SK-N-SH (cell line): ENCODE measurements around the gene SHISA5. TPM values are rescaled to one million over a fixed set of nuclear protein-coding genes. Genes with fewer than 3 reads are reported as not detected.

ENCODE experiments used
- CTCF ChIA-PET: fragments of 300-600, 350-600 bp; formaldehyde crosslinking; extraction: SDS; loops from one replicate; lab custom pipeline; 2021; lab: Yijun Ruan, JAX
- POLR2A ChIA-PET: fragments of 350-600 bp; sonication (Branson Sonifier 250); formaldehyde crosslinking; extraction: SDS; loops from one replicate; lab custom pipeline; 2020; ENCODE audit warnings: antibody characterized with exemption, inconsistent platforms; lab: Yijun Ruan, JAX
- DNase-seq: peaks from one replicate; pipeline ENCODE4 v3.0.0; 2012
- H2AFZ ChIP-seq: fragments of 200-600 bp; sonication (generic); 2 replicates; pipeline ENCODE4 v1.8.1; 2016; ENCODE audit warnings: antibody characterized with exemption, mild to moderate bottlenecking, low read depth
- H3F3A ChIP-seq: fragments of 200-600 bp; sonication (generic); replicated peaks from 2 replicates; pipeline ENCODE3; 2016; ENCODE audit warnings: antibody characterized with exemption, mild to moderate bottlenecking; ENCODE audit not compliant: insufficient read depth
- H3K27ac ChIP-seq, 2 experiments: fragments of 200-500 bp in 1 of 2; fragments of 200-600 bp in 1 of 2; sonication (Bioruptor generic) in 1 of 2; sonication (generic), shearing (Covaris generic) in 1 of 2; 2 replicates each; pipeline versions ENCODE4 v1.5.1 to v1.6.1; 2014 to 2016; ENCODE audit warnings: low read depth in 2 of 2, inconsistent platforms in 1 of 2, low read length in 1 of 2, mild to moderate bottlenecking in 1 of 2, mixed read lengths in 1 of 2
- H3K27me3 ChIP-seq: fragments of 200-600 bp; sonication (generic), shearing (Covaris generic); 2 replicates; pipeline ENCODE4 v1.6.1; 2016; ENCODE audit warnings: mixed run types; ENCODE audit not compliant: insufficient read depth
- H3K36me3 ChIP-seq, 2 experiments: fragments of 200-500 bp in 1 of 2; fragments of 200-600 bp in 1 of 2; sonication (Bioruptor generic) in 1 of 2; sonication (generic) in 1 of 2; replicated peaks in 1 of 2; 2 replicates each; pipeline versions ENCODE3 to v1.5.1; 2014 to 2016; ENCODE audit warnings: low read length in 1 of 2, mild to moderate bottlenecking in 1 of 2; ENCODE audit not compliant: insufficient read depth in 2 of 2, control insufficient read depth in 1 of 2
- H3K4me1 ChIP-seq, 2 experiments: fragments of 200-500 bp in 1 of 2; fragments of 200-600 bp in 1 of 2; sonication (Bioruptor generic) in 1 of 2; sonication (generic), shearing (Covaris generic) in 1 of 2; 2 replicates each; pipeline versions ENCODE4 v1.5.1 to v1.6.1; 2014 to 2016; ENCODE audit warnings: low read depth in 1 of 2, low read length in 1 of 2, mixed run types in 1 of 2; ENCODE audit not compliant: insufficient read depth in 2 of 2, control insufficient read depth in 1 of 2
- H3K4me2 ChIP-seq: fragments of 200-600 bp; sonication (generic), shearing (Covaris generic); 2 replicates; pipeline ENCODE4 v1.6.1; 2017; ENCODE audit warnings: mixed run types
- H3K4me3 ChIP-seq, 2 experiments: fragments of 200-500 bp in 1 of 2; fragments of 200-600 bp in 1 of 2; sonication (Bioruptor generic) in 1 of 2; sonication (generic), shearing (Covaris generic) in 1 of 2; 2 replicates each; pipeline versions ENCODE4 v1.5.1 to v1.8.1; 2014 to 2016; ENCODE audit warnings: low read depth in 2 of 2, inconsistent platforms in 1 of 2, low read length in 1 of 2, mild to moderate bottlenecking in 1 of 2, mixed read lengths in 1 of 2, moderate library complexity in 1 of 2
- H3K79me2 ChIP-seq: fragments of 200-600 bp; sonication (generic); 2 replicates; pipeline ENCODE4 v1.8.1; 2017; ENCODE audit warnings: mild to moderate bottlenecking; ENCODE audit not compliant: insufficient read depth
- H3K9ac ChIP-seq: fragments of 200-600 bp; sonication (generic); 2 replicates; pipeline ENCODE4 v1.6.1; 2017; ENCODE audit warnings: mixed run types
- H3K9me2 ChIP-seq: fragments of 200-600 bp; sonication (generic); 2 replicates; pipeline ENCODE4 v1.6.1; 2017; ENCODE audit warnings: mixed run types
- H3K9me3 ChIP-seq: fragments of 200-600 bp; sonication (generic); 2 replicates; pipeline ENCODE4 v1.6.1; 2017; ENCODE audit warnings: mixed run types, mild to moderate bottlenecking, moderate library complexity
- H4K20me1 ChIP-seq: fragments of 200-600 bp; sonication (generic); 2 replicates; pipeline ENCODE4 v1.6.1; 2017; ENCODE audit warnings: mild to moderate bottlenecking, mixed run types; ENCODE audit not compliant: insufficient read depth
- CTCF ChIP-seq: fragments of 200-600 bp; sonication (generic); IDR thresholded peaks from 2 replicates; pipeline ENCODE4 v1.6.1; 2017; ENCODE audit warnings: antibody characterized with exemption, mild to moderate bottlenecking, moderate library complexity
- FOXJ3 ChIP-seq: sonication (generic); formaldehyde crosslinking; IDR thresholded peaks from 2 replicates; pipeline ENCODE4 v1.5.1; 2020; ENCODE audit warnings: mild to moderate bottlenecking, missing genetic modification reagents
- RAD21 ChIP-seq: IDR thresholded peaks from 2 replicates; pipeline ENCODE4 v1.6.1; 2012; ENCODE audit warnings: mild to moderate bottlenecking, low read length
- RCOR1 ChIP-seq: fragments of 150-350 bp; IDR thresholded peaks from 2 replicates; pipeline ENCODE4 v1.6.1; 2017; ENCODE audit warnings: antibody characterized with exemption, low read length
- REST ChIP-seq: IDR thresholded peaks from 2 replicates; pipeline ENCODE4 v1.6.1; 2012; ENCODE audit warnings: mild to moderate bottlenecking, low read depth, low read length, moderate library complexity
- RXRA ChIP-seq: IDR thresholded peaks from 2 replicates; pipeline ENCODE4 v1.4.0; 2012; ENCODE audit warnings: low read depth, mild to moderate bottlenecking, borderline replicate concordance
- SIN3A ChIP-seq: IDR thresholded peaks from 2 replicates; pipeline ENCODE4 v1.6.1; 2012; ENCODE audit warnings: low read depth, mild to moderate bottlenecking, low read length, moderate library complexity, borderline replicate concordance
- SMC3 ChIP-seq: IDR thresholded peaks from 2 replicates; pipeline ENCODE4 v1.6.1; 2012; ENCODE audit warnings: low read depth, low read length, improper control_type of control experiment
- TAF1 ChIP-seq: IDR thresholded peaks from 2 replicates; pipeline ENCODE4 v1.6.1; 2012; ENCODE audit warnings: low read depth, mild to moderate bottlenecking, low read length, moderate library complexity, borderline replicate concordance
- TEAD4 ChIP-seq: IDR thresholded peaks from 2 replicates; pipeline ENCODE4 v1.4.0; 2012; ENCODE audit warnings: mild to moderate bottlenecking, borderline replicate concordance; ENCODE audit not compliant: insufficient read depth
- USF2 ChIP-seq: fragments of 150-350 bp; IDR thresholded peaks from 2 replicates; pipeline ENCODE4 v1.6.1; 2017; ENCODE audit warnings: antibody characterized with exemption, low read length, low read depth, borderline replicate concordance
- YY1 ChIP-seq: IDR thresholded peaks from 2 replicates; pipeline ENCODE4 v1.4.0; 2012; ENCODE audit warnings: low read depth, mild to moderate bottlenecking
- WGBS: methylation state at CpG from one replicate; pipeline ENCODE4 v1.1.6; 2017; ENCODE audit warnings: low lambda C conversion rate; 5-methylcytosine and 5-hydroxymethylcytosine counted together
- polyA plus RNA-seq, 3 experiments: library from polyadenylated mRNA; depleted of rRNA; stranded (reverse); fragments of >200 nt; gene quantifications; 2 replicates each; pipeline ENCODE4 v1.2.3, GENCODE V29; 2012

The SHISA5 gene
- polyA plus RNA-seq, 1 of the 3 experiments (the other 2 are of a cell fraction), result 194 TPM

- DNase-seq, result peak; percentile 19
- H3K4me1 ChIP-seq, result peaks cover 3 to 21% of the 10 kb centered on the region in 2 experiments; a peak in 1 of 4 replicates
- TF ChIP-seq CTCF (no peak), RAD21 (no peak; the same call in 1 of the 2 replicates), RCOR1 (no peak), REST (no peak), TAF1 (no peak), YY1 (no peak), SIN3A (no peak), TEAD4 (no peak), USF2 (no peak), RXRA (no peak), SMC3 (no peak), FOXJ3 (no peak)
- H3K9me2 ChIP-seq, result no peaks in the 10 kb centered on the region
- CTCF ChIA-PET, result interaction anchor here (0.6 to 13.2 kb wide), 10 partner anchors 11 to 245 kb away, joined by 3 to 399 read pairs (median 7); partner anchors contain the start of gene ATRIP
- H3K9ac ChIP-seq, result no peak overlapping the region
- no peaks in the 10 kb centered on the region for H3K27me3 ChIP-seq
- WGBS, result 96% methylated on average over 7 of the region's 16 CpGs
- peaks cover 9% of the 10 kb centered on the region for H3K79me2 ChIP-seq
- no peak overlapping the region for H3K4me2 ChIP-seq
- no peak overlapping the region for H3K4me3 ChIP-seq
- no peaks in the 10 kb centered on the region for H3F3A ChIP-seq
- H2AFZ ChIP-seq, result no peak overlapping the region
- peak overlapping the region in 1 of 2 experiments; percentile 19; a peak in 1 of 4 replicates for H3K27ac ChIP-seq
- POLR2A ChIA-PET, result interaction anchor here (0.7 kb wide), 1 partner anchor 32 kb away, joined by 3 read pairs; no protein-coding TSS in a partner anchor
- peaks cover 4 to 25% of the 10 kb centered on the region in 2 experiments for H3K36me3 ChIP-seq
- 0 out of 2 replicates have a peak, but pooled peaks cover 5% of the 10 kb centered on the region for H4K20me1 ChIP-seq
- no peaks in the 10 kb centered on the region for H3K9me3 ChIP-seq
These were observed 71.3 kb downstream of the SHISA5 start for GRCh38 chr3:48432411-48433371.
